ENCODE results near the gene COG6. TPM values are rescaled to one million over a fixed set of nuclear protein-coding genes. Genes with fewer than 3 reads are reported as not detected.

Gene COG6
- polyA plus RNA-seq, 3 donors: 28.4 to 36.5 (median 34.7) TPM

DNA sequence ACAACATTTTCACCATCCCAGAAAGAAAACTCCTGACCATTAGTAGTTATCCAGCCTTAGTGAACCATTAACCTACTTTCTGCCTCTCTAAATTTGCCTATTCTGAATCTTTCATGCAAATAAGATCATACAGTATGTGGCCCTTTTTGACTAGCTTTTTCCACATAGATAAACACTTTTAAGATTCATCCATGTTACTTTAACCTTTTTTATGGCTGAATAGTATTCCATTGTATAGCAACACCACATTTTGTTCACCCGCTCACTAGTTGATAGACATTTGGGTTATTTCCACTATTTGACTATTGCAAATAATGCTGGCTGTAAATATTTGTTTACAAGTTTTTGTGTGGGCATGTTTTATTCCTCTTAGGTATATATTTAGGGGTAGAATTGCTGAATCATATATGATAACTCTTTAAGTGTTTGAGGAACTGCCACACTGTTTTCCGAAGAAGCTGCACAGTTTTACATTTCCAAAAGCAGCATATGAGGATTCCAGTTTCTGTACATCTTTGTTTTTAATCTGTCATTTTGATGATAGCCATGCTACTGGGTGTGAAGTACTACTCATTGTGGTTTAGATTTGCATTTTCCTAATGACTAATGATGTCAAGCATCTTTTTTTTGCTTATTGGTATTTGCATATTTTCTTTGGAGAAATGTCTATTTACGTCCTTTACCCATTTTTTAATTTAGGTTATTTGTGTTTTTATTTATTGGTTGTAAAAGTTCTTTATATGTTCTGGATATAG, 17.1 kb downstream of the COG6 start:
- DNase-seq: no peak

DNA sequence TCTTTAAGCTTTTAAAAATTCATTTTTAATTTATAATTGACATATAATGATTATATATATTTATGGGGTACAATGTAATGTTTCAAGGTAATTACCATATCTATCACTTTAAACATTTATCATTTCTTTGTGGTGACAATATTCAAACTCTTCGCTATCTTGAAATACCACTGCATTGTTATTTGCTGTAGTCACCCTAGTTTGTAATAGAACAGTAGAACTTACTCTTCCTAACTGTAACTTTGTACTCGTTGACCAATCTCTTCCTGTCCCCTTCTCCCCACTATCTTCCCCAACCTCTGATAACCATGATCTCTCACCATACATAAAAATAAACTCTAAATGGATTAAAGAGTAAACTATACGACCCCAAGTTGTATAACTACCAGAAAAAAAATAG, 20.4 kb downstream of the COG6 start:
- no peak for DNase-seq

DNA sequence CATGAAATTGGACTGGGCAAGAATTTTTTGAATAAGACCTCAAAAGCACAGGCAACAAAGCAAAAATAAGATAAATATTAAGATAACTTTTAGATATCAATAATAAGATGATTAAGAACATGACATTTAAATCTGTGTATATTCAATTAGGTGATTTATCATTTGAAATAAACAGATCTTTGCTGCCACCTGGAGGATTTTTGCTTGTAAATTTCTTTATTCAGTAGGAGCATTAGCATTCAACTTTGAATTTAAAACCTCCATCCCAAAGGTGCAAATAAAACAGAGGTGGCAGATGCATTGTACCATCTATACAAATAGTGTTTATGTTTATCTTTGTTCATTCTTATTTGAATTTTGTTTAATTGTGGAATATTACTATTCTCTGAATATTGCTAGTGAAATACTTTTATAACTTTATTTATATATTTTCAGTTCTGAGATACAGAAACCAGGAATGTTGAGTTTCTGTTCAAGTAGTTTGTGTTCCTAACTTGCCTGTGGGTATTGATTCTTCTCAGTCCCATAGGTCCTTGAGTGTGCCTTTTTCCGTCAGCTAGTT, 20.9 kb downstream of the COG6 start:
- peak; percentile 41 for DNase-seq

- no peak for DNase-seq
Observed at GRCh38 chr13:39682310-39682709, 26.8 kb downstream of the COG6 start.

DNA sequence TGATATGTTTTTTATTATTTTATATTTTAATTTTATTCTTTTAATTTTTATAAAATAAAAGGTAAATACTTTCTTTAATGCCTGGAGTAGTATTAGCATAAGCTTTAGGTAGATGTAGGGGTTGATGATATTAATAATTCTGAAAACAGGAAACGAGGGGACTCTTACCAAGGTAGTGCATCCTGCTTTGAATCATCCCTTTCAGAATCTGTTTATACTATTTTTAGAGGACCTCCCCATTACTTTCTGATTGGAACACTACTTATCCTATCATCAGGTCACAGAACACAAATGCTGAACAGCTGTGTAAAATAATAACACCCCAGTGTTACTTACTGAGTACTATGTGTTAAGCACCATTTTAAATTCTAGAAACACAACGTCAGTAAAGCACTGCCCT, 27.3 kb downstream of the COG6 start:
- DNase-seq: no peak

DNA sequence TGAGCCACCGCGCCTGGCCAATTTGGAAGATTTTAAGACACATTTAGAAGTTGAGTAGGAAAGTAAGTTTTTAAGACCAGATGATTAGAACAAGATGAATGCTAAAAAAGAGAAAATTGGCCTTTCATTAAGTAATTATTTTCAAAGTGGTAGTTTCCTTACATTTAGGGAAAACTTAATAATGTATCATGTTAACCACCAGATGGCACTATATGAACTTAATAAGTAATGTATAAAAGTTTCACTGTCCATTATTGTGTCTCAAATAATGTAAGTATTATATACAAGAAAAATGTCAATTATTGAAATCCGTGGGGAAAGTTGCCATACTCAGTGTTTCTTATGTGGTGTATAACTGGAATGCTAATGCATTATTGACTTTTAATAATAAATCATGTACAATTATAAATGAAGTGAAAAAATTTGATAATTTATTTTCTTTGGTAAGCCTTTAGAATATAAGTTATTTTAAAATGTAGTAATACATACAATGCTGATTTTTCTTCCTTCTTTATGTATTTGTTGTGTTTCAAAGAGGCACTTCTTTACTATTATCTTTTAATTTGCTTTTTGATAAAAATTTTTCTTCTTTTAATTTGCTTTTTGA, 29.2 kb downstream of the COG6 start:
- peak; percentile 26 for DNase-seq

DNA sequence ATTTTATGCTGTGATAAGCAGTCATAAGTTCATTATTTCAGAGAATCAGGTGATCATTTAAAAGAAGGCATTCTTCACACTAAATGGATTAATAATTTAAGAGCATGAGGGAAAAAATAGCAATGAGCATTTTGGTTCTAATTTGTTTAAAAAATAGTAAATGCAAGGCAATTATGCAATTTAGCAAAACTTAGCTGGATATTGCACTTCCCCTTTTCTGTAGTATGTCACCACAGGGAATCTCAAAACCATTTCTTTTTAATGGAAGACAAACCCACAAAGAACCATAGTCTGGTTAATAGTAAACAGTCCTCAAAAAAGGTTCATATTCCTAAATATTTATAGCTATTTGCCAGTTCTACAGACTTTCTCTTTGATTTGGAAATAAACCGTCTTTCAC, 30.2 kb downstream of the COG6 start:
- no peak for DNase-seq

GRCh38 chr13:39688278-39688677, 32.8 kb downstream of the COG6 start:
- no peak for DNase-seq

DNA sequence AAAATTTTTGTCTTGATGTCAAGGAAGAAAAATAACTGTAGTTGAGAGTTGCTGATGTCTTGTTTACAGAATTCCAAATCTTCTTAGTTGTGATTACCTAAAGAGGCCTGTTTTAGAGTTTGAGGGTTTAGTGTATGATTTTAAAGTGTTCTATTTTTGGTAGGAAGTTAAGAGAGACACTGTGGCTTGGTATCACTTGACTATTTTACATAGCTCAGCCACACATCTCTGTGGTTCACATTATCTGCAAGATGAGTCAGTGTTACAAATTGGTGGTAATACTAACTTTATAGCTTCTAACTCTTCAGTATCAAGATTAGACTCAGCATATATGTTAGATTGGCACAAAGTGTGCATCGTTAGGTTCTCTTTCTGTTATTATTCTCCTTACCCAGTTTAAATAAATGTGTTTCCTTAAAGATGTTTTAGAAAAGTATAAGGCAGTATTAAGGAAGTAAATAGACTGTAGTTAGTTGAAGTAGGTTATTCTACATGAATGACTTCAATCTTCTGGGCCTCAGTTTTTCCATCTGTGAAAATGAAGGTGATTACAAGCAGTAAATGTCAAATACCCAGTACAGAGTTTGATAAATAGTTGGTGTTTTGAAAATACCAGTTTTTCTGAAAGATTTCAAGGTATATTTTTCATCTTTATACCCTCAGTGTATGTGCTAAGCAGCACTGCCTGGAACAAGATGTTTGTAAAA, 33.4 kb downstream of the COG6 start:
- no peak for DNase-seq

GRCh38 chr13:39692660-39693438, 37.4 kb downstream of the COG6 start:
- DNase-seq: no peak

GRCh38 chr13:39699274-39699673, 43.8 kb downstream of the COG6 start:
- DNase-seq: no peak

DNA sequence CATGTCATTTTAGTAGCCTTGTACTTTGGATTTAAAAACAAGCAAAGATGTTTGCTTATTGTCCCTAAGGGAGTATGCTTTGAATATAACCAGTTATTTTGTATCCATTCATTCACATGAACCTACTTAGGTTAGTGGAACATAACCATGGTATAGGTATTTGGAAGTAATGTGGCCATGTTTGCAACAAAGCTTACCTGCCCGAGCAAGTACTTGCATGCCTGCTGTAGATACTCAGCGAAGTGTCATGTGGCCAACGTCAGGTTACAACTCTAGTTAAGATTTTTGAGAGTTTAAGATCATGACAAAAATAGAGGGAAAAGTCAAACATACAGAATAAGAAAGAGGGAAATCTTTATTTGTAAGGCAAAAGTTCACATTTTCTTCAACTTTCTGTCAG, 57.2 kb downstream of the COG6 start:
- no peak for DNase-seq

- DNase-seq: no peak
Observed at GRCh38 chr13:39729156-39729555, 73.7 kb downstream of the COG6 start.

GRCh38 chr13:39734952-39735351, 79.5 kb downstream of the COG6 start:
- DNase-seq: no peak

GRCh38 chr13:39737047-39737446, 81.6 kb downstream of the COG6 start:
- DNase-seq: no peak

GRCh38 chr13:39740761-39741160, 85.3 kb downstream of the COG6 start:
- DNase-seq: no peak

DNA sequence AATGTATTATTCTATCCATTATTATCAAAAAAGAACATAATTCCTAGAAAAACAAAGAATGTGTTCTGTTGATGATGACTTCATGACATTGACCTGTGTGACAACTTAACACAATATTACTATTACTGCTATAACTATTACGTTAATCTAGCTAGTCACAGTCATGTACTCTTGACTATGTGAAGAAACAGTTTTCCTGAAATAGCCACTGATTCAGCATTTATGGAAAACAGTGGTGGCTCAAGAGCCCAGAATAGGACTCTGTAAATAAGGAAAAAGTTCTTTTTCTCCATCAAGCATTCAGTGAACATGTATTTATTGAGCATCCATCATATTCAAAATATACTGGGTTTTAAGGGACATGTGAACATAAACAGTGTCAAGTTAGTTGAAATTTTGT, 93.5 kb downstream of the COG6 start:
- DNase-seq: no peak

DNA sequence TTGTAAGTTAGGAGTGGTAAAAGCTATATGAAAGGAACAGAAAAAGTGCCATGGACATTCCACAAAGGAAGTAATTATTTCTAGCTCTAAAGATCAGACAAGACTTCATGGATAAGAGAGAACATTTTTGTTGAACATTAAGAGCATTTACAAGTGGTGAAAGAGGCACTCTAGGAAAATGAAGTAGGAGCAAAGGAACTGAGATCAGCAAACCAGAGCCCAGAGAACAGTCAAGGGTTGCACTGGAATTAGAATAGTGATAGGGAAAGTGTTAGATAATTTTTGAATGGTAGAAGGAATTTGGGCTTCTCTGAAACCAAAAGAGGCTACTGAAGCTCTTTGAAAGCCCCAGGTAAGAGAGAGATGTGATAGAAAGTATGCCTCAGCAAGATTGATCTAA, 94.1 kb downstream of the COG6 start:
- no peak for DNase-seq

GRCh38 chr13:39751805-39752204, 96.3 kb downstream of the COG6 start:
- DNase-seq: no peak

- no peak for DNase-seq
Observed at GRCh38 chr13:39760521-39760920, 105.1 kb downstream of the COG6 start.

GRCh38 chr13:39765801-39766463, 110.5 kb downstream of the COG6 start:
- no peak for DNase-seq
